ENCODE data around the gene MUSTN1.

DNA sequence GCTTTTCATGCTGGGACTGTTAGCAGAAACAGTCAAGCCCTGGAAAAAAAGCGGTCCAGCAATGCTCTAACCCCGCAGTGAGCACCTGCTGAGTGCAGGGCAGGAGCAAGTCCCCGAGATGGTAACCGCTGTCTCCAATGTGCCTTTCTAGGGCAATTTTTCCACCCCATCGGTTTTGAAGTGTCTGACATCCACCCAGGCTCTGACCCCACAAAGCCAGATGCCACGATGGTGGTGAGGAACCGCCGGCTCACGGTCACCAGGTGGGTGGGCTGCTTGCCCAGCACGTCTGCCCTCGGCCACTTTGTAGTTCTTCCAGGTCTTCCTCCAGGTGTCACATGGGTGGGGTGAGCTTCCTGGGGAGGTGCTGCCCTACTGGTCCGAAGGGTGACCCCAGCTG, 43.5 kb downstream of the MUSTN1 start:
- TF ChIP-seq, protein P1, sequence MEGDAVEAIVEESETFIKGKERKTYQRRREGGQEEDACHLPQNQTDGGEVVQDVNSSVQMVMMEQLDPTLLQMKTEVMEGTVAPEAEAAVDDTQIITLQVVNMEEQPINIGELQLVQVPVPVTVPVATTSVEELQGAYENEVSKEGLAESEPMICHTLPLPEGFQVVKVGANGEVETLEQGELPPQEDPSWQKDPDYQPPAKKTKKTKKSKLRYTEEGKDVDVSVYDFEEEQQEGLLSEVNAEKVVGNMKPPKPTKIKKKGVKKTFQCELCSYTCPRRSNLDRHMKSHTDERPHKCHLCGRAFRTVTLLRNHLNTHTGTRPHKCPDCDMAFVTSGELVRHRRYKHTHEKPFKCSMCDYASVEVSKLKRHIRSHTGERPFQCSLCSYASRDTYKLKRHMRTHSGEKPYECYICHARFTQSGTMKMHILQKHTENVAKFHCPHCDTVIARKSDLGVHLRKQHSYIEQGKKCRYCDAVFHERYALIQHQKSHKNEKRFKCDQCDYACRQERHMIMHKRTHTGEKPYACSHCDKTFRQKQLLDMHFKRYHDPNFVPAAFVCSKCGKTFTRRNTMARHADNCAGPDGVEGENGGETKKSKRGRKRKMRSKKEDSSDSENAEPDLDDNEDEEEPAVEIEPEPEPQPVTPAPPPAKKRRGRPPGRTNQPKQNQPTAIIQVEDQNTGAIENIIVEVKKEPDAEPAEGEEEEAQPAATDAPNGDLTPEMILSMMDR (conservative IDR thresholded peaks at IDR 0.05; ENCODE audit: low read depth in 2 of 2): no peak
- TF ChIP-seq, protein P2, sequence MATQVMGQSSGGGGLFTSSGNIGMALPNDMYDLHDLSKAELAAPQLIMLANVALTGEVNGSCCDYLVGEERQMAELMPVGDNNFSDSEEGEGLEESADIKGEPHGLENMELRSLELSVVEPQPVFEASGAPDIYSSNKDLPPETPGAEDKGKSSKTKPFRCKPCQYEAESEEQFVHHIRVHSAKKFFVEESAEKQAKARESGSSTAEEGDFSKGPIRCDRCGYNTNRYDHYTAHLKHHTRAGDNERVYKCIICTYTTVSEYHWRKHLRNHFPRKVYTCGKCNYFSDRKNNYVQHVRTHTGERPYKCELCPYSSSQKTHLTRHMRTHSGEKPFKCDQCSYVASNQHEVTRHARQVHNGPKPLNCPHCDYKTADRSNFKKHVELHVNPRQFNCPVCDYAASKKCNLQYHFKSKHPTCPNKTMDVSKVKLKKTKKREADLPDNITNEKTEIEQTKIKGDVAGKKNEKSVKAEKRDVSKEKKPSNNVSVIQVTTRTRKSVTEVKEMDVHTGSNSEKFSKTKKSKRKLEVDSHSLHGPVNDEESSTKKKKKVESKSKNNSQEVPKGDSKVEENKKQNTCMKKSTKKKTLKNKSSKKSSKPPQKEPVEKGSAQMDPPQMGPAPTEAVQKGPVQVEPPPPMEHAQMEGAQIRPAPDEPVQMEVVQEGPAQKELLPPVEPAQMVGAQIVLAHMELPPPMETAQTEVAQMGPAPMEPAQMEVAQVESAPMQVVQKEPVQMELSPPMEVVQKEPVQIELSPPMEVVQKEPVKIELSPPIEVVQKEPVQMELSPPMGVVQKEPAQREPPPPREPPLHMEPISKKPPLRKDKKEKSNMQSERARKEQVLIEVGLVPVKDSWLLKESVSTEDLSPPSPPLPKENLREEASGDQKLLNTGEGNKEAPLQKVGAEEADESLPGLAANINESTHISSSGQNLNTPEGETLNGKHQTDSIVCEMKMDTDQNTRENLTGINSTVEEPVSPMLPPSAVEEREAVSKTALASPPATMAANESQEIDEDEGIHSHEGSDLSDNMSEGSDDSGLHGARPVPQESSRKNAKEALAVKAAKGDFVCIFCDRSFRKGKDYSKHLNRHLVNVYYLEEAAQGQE (IDR thresholded peaks at IDR 0.05; ENCODE audit: unreplicated experiment): no peak
- TF ChIP-seq EZH2phosphoT487 (IDR thresholded peaks at IDR 0.05; ENCODE audit: unreplicated experiment) (no peak), NANOG (IDR thresholded peaks at IDR 0.05; ENCODE audit: borderline replicate concordance) (no peak), POLR2AphosphoS5 (IDR thresholded peaks at IDR 0.05; ENCODE audit: low read depth) (no peak)

Data from GM23338 (cell line).